Measurements from ENCODE around the gene ASGR2.

The ASGR2 gene

GRCh38 chr17:7068268-7068667 is 46.4 kb downstream of the ASGR2 start:
- in situ Hi-C loops (cut with MboI; ENCODE audit: low sequenced_read_pairs) = no loop called here

GRCh38 chr17:7067198-7067597 is 47.4 kb downstream of the ASGR2 start:
- in situ Hi-C loops (cut with MboI; ENCODE audit: low sequenced_read_pairs) = no loop called here

- in situ Hi-C loops (cut with MboI; ENCODE audit: low sequenced_read_pairs) = no loop called here
Observed at GRCh38 chr17:7064261-7064660, 50.4 kb downstream of the ASGR2 start.

- in situ Hi-C loops (cut with MboI; ENCODE audit: low sequenced_read_pairs) = no loop called here
Observed at GRCh38 chr17:7063518-7064094, 51.0 kb downstream of the ASGR2 start.

- in situ Hi-C loops (cut with MboI; ENCODE audit: low sequenced_read_pairs) = no loop called here
Observed at GRCh38 chr17:7060165-7060891, 54.3 kb downstream of the ASGR2 start.

- in situ Hi-C loops (cut with MboI; ENCODE audit: low sequenced_read_pairs) = no loop called here
Observed at GRCh38 chr17:7058831-7059447, 55.7 kb downstream of the ASGR2 start.

GRCh38 chr17:7056386-7056785 is 58.2 kb downstream of the ASGR2 start:
- in situ Hi-C loops (cut with MboI; ENCODE audit: low sequenced_read_pairs) = no loop called here
